Tongue (tissue), 2 donors: ENCODE data around the gene TRIB2. TPM values are rescaled to one million over a fixed set of nuclear protein-coding genes. Genes with fewer than 3 reads are reported as not detected.

ENCODE experiments used
- DNase-seq: peaks from one replicate; pipeline ENCODE4 v3.0.0-alpha.2; 2015
- total RNA-seq: library from RNA; depleted of rRNA; stranded (reverse); fragments of >200 nt; gene quantifications from one replicate; pipeline ENCODE4 v1.2.3, GENCODE V29; 2014

The TRIB2 gene
- total RNA-seq, 1 donor from 2014 or later, result 44.8 TPM

GRCh38 chr2:12700989-12701388 is 15.7 kb upstream of the TRIB2 start:
- no peak for DNase-seq

- no peak for DNase-seq
Observed at GRCh38 chr2:12701786-12702167, 15.0 kb upstream of the TRIB2 start.

- DNase-seq, result peak; percentile 81
Observed at GRCh38 chr2:12702168-12703121, 14.3 kb upstream of the TRIB2 start.

- DNase-seq, result no peak
Observed at GRCh38 chr2:12704378-12704777, 12.4 kb upstream of the TRIB2 start.

GRCh38 chr2:12705230-12705629 is 11.5 kb upstream of the TRIB2 start:
- DNase-seq, result no peak

GRCh38 chr2:12705742-12706141 is 11.0 kb upstream of the TRIB2 start:
- DNase-seq, result no peak

- no peak for DNase-seq
Observed at GRCh38 chr2:12708508-12709206, 8.1 kb upstream of the TRIB2 start.

- no peak for DNase-seq
Observed at GRCh38 chr2:12709207-12709522, 7.6 kb upstream of the TRIB2 start.

GRCh38 chr2:12710301-12710700 is 6.4 kb upstream of the TRIB2 start:
- no peak for DNase-seq

- no peak for DNase-seq
Observed at GRCh38 chr2:12711339-12711738, 5.4 kb upstream of the TRIB2 start.

- no peak for DNase-seq
Observed at GRCh38 chr2:12712881-12713280, 3.9 kb upstream of the TRIB2 start.

GRCh38 chr2:12714391-12715221 is 2.1 kb upstream of the TRIB2 start:
- no peak for DNase-seq

- DNase-seq, result peak; percentile 33
Observed at GRCh38 chr2:12715258-12716031, 1.3 kb upstream of the TRIB2 start.

GRCh38 chr2:12716032-12716281 is 779 bp upstream of the TRIB2 start:
- peak; percentile 85 for DNase-seq

- DNase-seq, result peak; percentile 85
Observed at GRCh38 chr2:12717191-12718014, 667 bp downstream of the TRIB2 start.

GRCh38 chr2:12718015-12718671 is 1.4 kb downstream of the TRIB2 start:
- peak; percentile 56 for DNase-seq

- peak; percentile 37 for DNase-seq
Observed at GRCh38 chr2:12718711-12719399, 2.1 kb downstream of the TRIB2 start.

- DNase-seq, result peak; percentile 57
Observed at GRCh38 chr2:12719400-12720277, 2.9 kb downstream of the TRIB2 start.

- peak; percentile 30 for DNase-seq
Observed at GRCh38 chr2:12720278-12720620, 3.5 kb downstream of the TRIB2 start.
